ENCODE data around the gene DIPK1A.

DNA sequence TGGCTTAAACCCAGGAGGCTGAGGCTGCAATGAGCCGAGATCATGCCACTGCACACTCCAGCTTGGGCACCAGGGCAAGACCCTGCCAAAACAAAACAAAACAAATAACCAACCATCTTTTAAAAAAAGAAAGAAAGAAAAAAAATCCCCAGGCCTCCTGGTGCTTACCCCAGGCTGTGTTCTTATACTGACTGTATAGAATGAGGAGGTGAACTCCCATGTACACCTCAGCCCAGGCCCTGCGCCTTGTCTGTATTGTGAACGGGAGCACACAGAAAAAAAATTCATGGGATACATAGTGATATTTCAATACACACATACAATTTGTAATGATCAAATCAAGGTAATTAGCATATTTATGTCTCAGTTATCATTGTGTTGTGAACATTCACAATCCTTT is 115.4 kb downstream of the DIPK1A start:
- TF ChIP-seq POLR2AphosphoS5 (IDR thresholded peaks at IDR 0.05; ENCODE audit: borderline replicate concordance, low read depth, low read length) (no peak), EZH2 (IDR thresholded peaks at IDR 0.05) (no peak)
